Kidney epithelial cell (primary cell): Measurements from ENCODE around the gene BLOC1S5. TPM values are rescaled to one million over a fixed set of nuclear protein-coding genes. Genes with fewer than 3 reads are reported as not detected.

ENCODE experiments used
- DNase-seq: peaks from one replicate; pipeline ENCODE4 v3.0.0-alpha.2; 2010; ENCODE audit warnings: low read depth
- H3K27me3 ChIP-seq: 2 replicates; pipeline ENCODE4 v1.6.0; 2011; ENCODE audit warnings: low read length; ENCODE audit not compliant: control insufficient read depth, insufficient read depth
- H3K36me3 ChIP-seq: 2 replicates; pipeline ENCODE4 v1.5.1; 2011; ENCODE audit warnings: low read length; ENCODE audit not compliant: control insufficient read depth, insufficient read depth
- H3K4me3 ChIP-seq: 2 replicates; pipeline ENCODE4 v1.5.1; 2011; ENCODE audit warnings: low read depth, mild to moderate bottlenecking, control low read depth, low read length
- CTCF ChIP-seq: IDR thresholded peaks from 2 replicates; pipeline ENCODE4 v1.5.1; 2011; ENCODE audit warnings: mild to moderate bottlenecking, moderate library complexity, low read length, control low read depth, inconsistent platforms; ENCODE audit not compliant: insufficient read depth, poor library complexity, severe bottlenecking
- total RNA-seq: library from RNA; depleted of rRNA; stranded (reverse); fragments of >200 nt; gene quantifications from 2 replicates; pipeline ENCODE4 v1.2.3, GENCODE V29; 2015

Gene BLOC1S5
- total RNA-seq, 1 donor from 2014 or later = 14.8 TPM

GRCh38 chr6:8077991-8078390, 13.8 kb upstream of the BLOC1S5 start:
- no peaks in the 10 kb centered on the region for H3K27me3 ChIP-seq
- H3K36me3 ChIP-seq = no peaks in the 10 kb centered on the region
- no peak for TF ChIP-seq CTCF
- DNase-seq = no peak
- no peak overlapping the region for H3K4me3 ChIP-seq

- Histone ChIP-seq H3K27me3 (no peaks in the 10 kb centered on the region), H3K4me3 (no peak overlapping the region), H3K36me3 (no peaks in the 10 kb centered on the region)
- no peak for DNase-seq
- no peak for TF ChIP-seq CTCF
Measured at GRCh38 chr6:8075704-8076103, 11.5 kb upstream of the BLOC1S5 start.

GRCh38 chr6:8075185-8075584, 11.0 kb upstream of the BLOC1S5 start:
- H3K36me3 ChIP-seq = no peaks in the 10 kb centered on the region
- no peaks in the 10 kb centered on the region for H3K27me3 ChIP-seq
- DNase-seq = no peak
- H3K4me3 ChIP-seq = no peak overlapping the region
- TF ChIP-seq CTCF = no peak

- Histone ChIP-seq H3K4me3 (no peak overlapping the region), H3K36me3 (no peaks in the 10 kb centered on the region), H3K27me3 (no peaks in the 10 kb centered on the region)
- no peak for DNase-seq
- no peak for TF ChIP-seq CTCF
Measured at GRCh38 chr6:8074213-8074612, 10.0 kb upstream of the BLOC1S5 start.

- no peaks in the 10 kb centered on the region for H3K27me3 ChIP-seq
Measured at GRCh38 chr6:8073758-8074157, 9.6 kb upstream of the BLOC1S5 start.

GRCh38 chr6:8070718-8071117, 6.5 kb upstream of the BLOC1S5 start:
- Histone ChIP-seq H3K27me3 (no peaks in the 10 kb centered on the region), H3K4me3 (no peak overlapping the region), H3K36me3 (no peaks in the 10 kb centered on the region)
- TF ChIP-seq CTCF = no peak
- no peak for DNase-seq

More at GRCh38 chr6:8073758-8074157, 9.6 kb upstream of the BLOC1S5 start:
- DNase-seq = no peak
- H3K4me3 ChIP-seq = no peak overlapping the region
- no peaks in the 10 kb centered on the region for H3K36me3 ChIP-seq
- no peak for TF ChIP-seq CTCF
